ENCODE measurements around the gene GTF3C1. TPM values are rescaled to one million over a fixed set of nuclear protein-coding genes. Genes with fewer than 3 reads are reported as not detected.

Gene GTF3C1
- total and polyA plus RNA-seq, 2 of the 8 experiments (the other 6 are each of a cell fraction or from before 2014, with no cell fraction given): 89.3 to 126 TPM

DNA sequence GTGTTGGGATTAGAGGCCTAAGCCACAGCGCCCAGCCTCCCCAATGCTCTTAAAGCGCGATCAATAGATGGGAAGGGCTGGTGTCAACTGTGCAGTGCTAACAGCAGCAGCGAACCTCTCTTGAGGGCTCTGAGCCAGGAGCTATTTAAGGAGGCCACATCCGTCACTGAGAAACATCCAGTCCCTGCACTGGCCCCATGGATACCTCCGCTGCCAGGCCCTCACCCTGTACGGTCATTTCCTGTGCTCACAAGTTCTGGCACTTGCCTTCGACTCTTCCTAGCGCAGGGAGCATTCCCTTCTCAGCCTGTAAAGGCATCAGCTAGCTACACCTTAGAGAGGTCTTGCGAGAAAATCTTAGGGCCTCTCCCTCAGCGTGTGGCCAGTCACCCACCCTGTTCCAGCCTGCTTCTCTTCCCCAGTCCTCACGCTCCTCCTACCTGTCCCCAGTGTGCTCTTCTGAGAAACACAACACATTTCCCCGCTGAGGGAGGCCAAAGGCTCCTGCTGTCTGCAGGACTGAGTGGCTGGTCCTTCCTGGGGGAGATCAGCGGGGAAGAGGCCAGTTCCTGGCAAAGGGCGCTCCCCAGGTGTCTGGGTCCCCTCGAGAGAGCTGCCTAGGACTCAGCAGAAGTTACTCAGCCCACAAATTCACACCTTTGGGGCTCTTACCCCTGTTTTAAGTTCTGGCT, 28.6 kb downstream of the GTF3C1 start (continued):
- TF ChIP-seq RNF2 (IDR thresholded peaks at IDR 0.05; ENCODE audit: borderline replicate concordance, low read depth, low read length, missing control alignments, poor library complexity, severe bottlenecking) (no peak), CBX5 (IDR thresholded peaks at IDR 0.05; ENCODE audit: low read depth, low read length) (no peak), TBP (IDR thresholded peaks at IDR 0.05; ENCODE audit: low read depth, low read length) (no peak), CEBPB (IDR thresholded peaks at IDR 0.05; ENCODE audit: low read depth, low read length) (no peak), BACH1 (IDR thresholded peaks at IDR 0.05; ENCODE audit: low read length) (no peak), RFX5 (IDR thresholded peaks at IDR 0.05; ENCODE audit: borderline replicate concordance, low read depth, low read length) (no peak), POLR2AphosphoS5 (IDR thresholded peaks at IDR 0.05; ENCODE audit: low read depth, low read length) (no peak), NRF1 (IDR thresholded peaks at IDR 0.05; ENCODE audit: low read depth, low read length) (no peak)
